PC-3 (cell line): ENCODE results near the gene NAGLU. TPM values are rescaled to one million over a fixed set of nuclear protein-coding genes. Genes with fewer than 3 reads are reported as not detected.

Source experiments
- ATAC-seq: fragments of 200-7000 bp; cut with Tn5 transposase; 2 replicates; pipeline ENCODE4 v1.9.1; 2020; ENCODE audit warnings: mild to moderate bottlenecking, moderate library complexity
- BruUV-seq: library from RNA; stranded (reverse); fragments of 400-500 nt; replicated peaks from 2 replicates; lab custom pipeline; 2021; lab: Mats Ljungman, UMichigan
- CTCF ChIA-PET: fragments of 300-600 bp; sonication (Branson Sonifier 250); formaldehyde crosslinking; loops from one replicate; lab custom pipeline; 2022; ENCODE audit warnings: antibody characterized with exemption; lab: Charles Lee
- POLR2A ChIA-PET: fragments of 300-600 bp; sonication (Branson Sonifier 250); formaldehyde crosslinking; loops from one replicate; lab custom pipeline; 2022; ENCODE audit warnings: antibody characterized with exemption; ENCODE audit not compliant: unreplicated experiment; lab: Charles Lee
- DNase-seq: peaks from one replicate; pipeline ENCODE4 v3.0.0-alpha.2; 2015
- H2AFZ ChIP-seq: fragments of 300-600 bp; sonication (generic); 2 replicates; pipeline ENCODE4 v1.6.0; 2016; ENCODE audit warnings: antibody characterized with exemption, low read length
- H3F3A ChIP-seq: fragments of 300-600 bp; sonication (generic); one replicate; pipeline ENCODE4 v1.6.0; 2017; ENCODE audit warnings: antibody characterized with exemption, low read length, control low read depth, mild to moderate bottlenecking; ENCODE audit not compliant: unreplicated experiment
- H3K27ac ChIP-seq: fragments of 300-600 bp; sonication (generic); 2 replicates; pipeline ENCODE4 v1.5.1; 2016; ENCODE audit warnings: mild to moderate bottlenecking, low read length
- H3K27me3 ChIP-seq: fragments of 300-600 bp; sonication (generic); 2 replicates; pipeline ENCODE4 v1.6.1; 2016; ENCODE audit warnings: low read length, mixed read lengths
- H3K36me3 ChIP-seq: fragments of 300-600 bp; sonication (generic); 2 replicates; pipeline ENCODE4 v1.6.1; 2016; ENCODE audit warnings: low read depth, mixed run types, low read length, mixed read lengths
- H3K4me1 ChIP-seq: fragments of 300-600 bp; sonication (generic); 2 replicates; pipeline ENCODE4 v1.5.1; 2016; ENCODE audit warnings: low read length; ENCODE audit not compliant: insufficient read depth
- H3K4me2 ChIP-seq: fragments of 300-600 bp; sonication (generic); 2 replicates; pipeline ENCODE4 v1.6.0; 2016; ENCODE audit warnings: low read length
- H3K4me3 ChIP-seq: fragments of 300-600 bp; sonication (generic); 2 replicates; pipeline ENCODE4 v1.5.1; 2016; ENCODE audit warnings: mild to moderate bottlenecking, low read length, mixed read lengths
- H3K79me2 ChIP-seq: fragments of 300-600 bp; sonication (generic); 2 replicates; pipeline ENCODE4 v1.6.1; 2017; ENCODE audit warnings: low read length, mixed read lengths
- H3K9ac ChIP-seq: fragments of 300-600 bp; sonication (generic); 2 replicates; pipeline ENCODE4 v1.6.0; 2016; ENCODE audit warnings: mild to moderate bottlenecking, low read length
- H3K9me2 ChIP-seq: fragments of 300-600 bp; sonication (generic); replicated peaks from 2 replicates; pipeline ENCODE4 v1.6.1; 2016; ENCODE audit warnings: mixed run types, low read length, mixed read lengths
- H3K9me3 ChIP-seq: fragments of 300-600 bp; sonication (generic); 2 replicates; pipeline ENCODE4 v1.6.1; 2016; ENCODE audit warnings: low read length, mixed read lengths
- H4K20me1 ChIP-seq: fragments of 300-600 bp; sonication (generic); 2 replicates; pipeline ENCODE4 v1.6.1; 2016; ENCODE audit warnings: low read length, mixed read lengths
- CTCF ChIP-seq: fragments of 300-600 bp; sonication (generic); conservative IDR thresholded peaks from 2 replicates; pipeline ENCODE4 v1.5.1; 2017; ENCODE audit warnings: antibody characterized with exemption, low read depth, mild to moderate bottlenecking, low read length
- EZH2 ChIP-seq: fragments of 300-600 bp; sonication (generic); IDR thresholded peaks from one replicate; pipeline ENCODE4 v1.6.1; 2017; ENCODE audit warnings: antibody characterized with exemption, mild to moderate bottlenecking, low read length; ENCODE audit not compliant: unreplicated experiment
- EZH2phosphoT487 ChIP-seq: fragments of 300-600 bp; sonication (generic); IDR thresholded peaks from 2 replicates; pipeline ENCODE4 v1.6.1; 2018; ENCODE audit warnings: mild to moderate bottlenecking, antibody characterized with exemption, low read length, borderline replicate concordance
- intact Hi-C: fragments of 100-400 bp; cut with micrococcal nuclease; formaldehyde crosslinking; loops from 2 replicates; pipeline ENCODE4 v1.9.0; 2023
- total RNA-seq: library from RNA; depleted of rRNA; stranded (reverse); fragments of >200 nt; gene quantifications from 2 replicates; pipeline ENCODE4 v1.2.3, GENCODE V29; 2014

NAGLU gene
- total RNA-seq, 1 experiment from 2014 or later: 4.9 TPM

DNA sequence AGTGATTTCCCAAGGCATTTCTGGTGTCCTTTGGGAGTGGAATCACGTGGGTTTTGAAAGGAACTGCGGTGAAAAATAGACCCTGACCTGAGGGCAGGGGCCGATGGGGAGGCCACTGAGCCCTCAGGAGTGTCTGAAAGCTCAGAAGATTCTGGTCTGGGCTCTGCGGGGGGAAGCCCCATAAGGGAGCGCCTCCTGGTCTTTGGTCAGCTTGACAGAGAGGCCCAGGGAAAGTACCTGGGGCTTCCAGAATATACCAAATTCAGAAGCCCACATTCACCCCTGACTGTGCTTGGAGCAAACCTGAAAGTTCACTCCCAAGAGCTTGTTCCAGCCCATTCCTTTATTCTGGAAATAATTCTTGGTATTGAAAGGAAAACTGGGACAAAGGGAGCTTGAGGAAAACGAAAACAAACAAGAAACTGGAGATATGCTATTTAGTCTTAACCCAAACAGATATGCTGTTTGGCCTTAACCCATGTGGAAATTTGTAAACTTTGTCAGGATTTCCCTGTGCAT, 23.2 kb upstream of the NAGLU start:
- no peak for TF ChIP-seq EZH2
- no peak for TF ChIP-seq EZH2phosphoT487
- no peak for TF ChIP-seq CTCF
- ATAC-seq (no peak), DNase-seq (no peak)
- Histone ChIP-seq H4K20me1 (no peaks in the 10 kb centered on the region), H3K9ac (no peak overlapping the region), H3K27me3 (no peaks in the 10 kb centered on the region), H3K79me2 (no peaks in the 10 kb centered on the region), H3K27ac (no peak overlapping the region), H3K9me2 (no peaks in the 10 kb centered on the region), H3K4me3 (no peak overlapping the region), H2AFZ (no peak overlapping the region), H3F3A (no peaks in the 10 kb centered on the region), H3K36me3 (no peaks in the 10 kb centered on the region; the same call in 1 of the 2 replicates), H3K4me2 (no peak overlapping the region), H3K4me1 (no peaks in the 10 kb centered on the region), H3K9me3 (no peaks in the 10 kb centered on the region)
- intact Hi-C loops: no loop called here
- POLR2A ChIA-PET: no interaction called here
- CTCF ChIA-PET: no interaction called here
- no TSS peak for BruUV-seq

DNA sequence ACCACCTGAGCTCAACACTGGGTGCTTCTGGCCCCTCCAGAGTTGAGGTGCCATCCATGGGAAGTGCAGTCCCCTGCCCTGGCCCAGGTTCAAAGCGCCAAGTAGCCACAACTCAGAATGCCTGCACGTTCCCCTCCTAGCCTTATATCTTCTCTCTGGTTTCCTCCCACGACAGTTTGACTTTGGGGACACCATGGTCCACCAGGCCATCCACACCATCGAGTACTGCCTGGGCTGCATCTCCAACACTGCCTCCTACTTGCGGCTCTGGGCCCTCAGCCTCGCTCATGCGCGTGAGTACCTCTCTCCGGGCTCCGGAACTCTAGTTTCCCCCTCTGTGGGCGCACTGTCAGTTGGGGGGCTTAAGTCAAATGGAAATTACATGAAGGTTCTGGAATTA, 22.4 kb upstream of the NAGLU start:
- no peaks in the 10 kb centered on the region for H3K27me3 ChIP-seq
- POLR2A ChIA-PET: no interaction called here
- no peaks in the 10 kb centered on the region for H4K20me1 ChIP-seq
- no peak overlapping the region for H2AFZ ChIP-seq
- H3K4me2 ChIP-seq: no peak overlapping the region
- no peaks in the 10 kb centered on the region for H3K79me2 ChIP-seq
- H3K9me3 ChIP-seq: no peaks in the 10 kb centered on the region
- no peaks in the 10 kb centered on the region for H3K9me2 ChIP-seq
- no peaks in the 10 kb centered on the region; the same call in 1 of the 2 replicates for H3K36me3 ChIP-seq
- no peak overlapping the region for H3K9ac ChIP-seq
- H3K27ac ChIP-seq: no peak overlapping the region
- H3F3A ChIP-seq: no peaks in the 10 kb centered on the region
- ATAC-seq: no peak
- no peak for DNase-seq
- CTCF ChIA-PET: no interaction called here
- peaks cover 3% of the 10 kb centered on the region for H3K4me1 ChIP-seq
- no peak overlapping the region for H3K4me3 ChIP-seq
- BruUV-seq: no TSS peak
- no peak for TF ChIP-seq EZH2
- intact Hi-C loops: no loop called here

DNA sequence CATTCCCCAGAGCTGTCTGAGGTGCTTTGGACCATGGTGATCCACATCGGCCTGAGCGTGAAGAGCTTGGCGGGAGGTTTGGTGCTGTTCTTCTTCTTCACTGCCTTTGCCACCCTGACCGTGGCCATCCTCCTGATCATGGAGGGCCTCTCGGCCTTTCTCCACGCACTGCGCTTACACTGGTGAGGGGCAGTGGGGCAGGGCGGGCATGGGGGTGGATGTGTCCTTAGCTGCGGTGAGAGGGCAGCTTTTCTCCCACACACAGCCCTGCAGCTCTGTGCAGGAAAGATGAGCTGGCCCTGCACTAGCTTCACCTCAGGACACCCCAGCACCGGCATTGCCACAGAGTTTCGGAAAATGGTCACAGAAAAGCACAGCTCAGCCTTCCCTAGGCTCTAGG, 21.8 kb upstream of the NAGLU start:
- Histone ChIP-seq H3K27me3 (no peaks in the 10 kb centered on the region), H3K9me2 (no peaks in the 10 kb centered on the region), H3K4me1 (peaks cover 8% of the 10 kb centered on the region), H3K36me3 (no peaks in the 10 kb centered on the region; the same call in 1 of the 2 replicates), H3K4me2 (no peak overlapping the region), H4K20me1 (no peaks in the 10 kb centered on the region), H3K79me2 (no peaks in the 10 kb centered on the region), H3K4me3 (no peak overlapping the region), H2AFZ (no peak overlapping the region), H3K9me3 (no peaks in the 10 kb centered on the region), H3F3A (no peaks in the 10 kb centered on the region), H3K9ac (no peak overlapping the region), H3K27ac (no peak overlapping the region)
- ChIA-PET POLR2A (no interaction called here), CTCF (no interaction called here)
- intact Hi-C loops: no loop called here
- TF ChIP-seq EZH2 (no peak), EZH2phosphoT487 (no peak), CTCF (no peak)
- DNase-seq (no peak), ATAC-seq (no peak)
- no TSS peak for BruUV-seq
